Measurements from ENCODE around the gene ARHGAP44.

Gene ARHGAP44

DNA sequence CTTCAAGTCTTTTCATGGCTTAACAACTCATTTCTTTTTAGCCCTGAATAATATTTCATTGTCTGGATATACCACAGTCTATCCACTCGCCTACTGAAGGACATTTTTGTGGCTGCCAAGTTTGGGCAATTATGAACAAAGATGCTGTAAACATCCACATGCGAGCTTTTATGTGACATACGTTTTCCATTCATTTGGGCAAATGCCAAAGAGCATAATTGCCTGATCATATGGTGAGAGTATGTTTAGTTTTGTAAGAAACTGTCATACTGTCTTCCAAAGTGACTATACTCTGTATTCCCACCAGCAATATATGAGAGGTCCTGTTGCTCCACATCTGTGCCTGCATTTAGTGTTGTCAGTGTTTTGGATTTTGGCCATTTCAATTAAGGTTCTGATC is 147.2 kb downstream of the ARHGAP44 start:
- Histone ChIP-seq H3K27me3 (ENCODE audit: control insufficient read depth, insufficient read depth, low read length) (no peaks in the 10 kb centered on the region), H3K9ac (ENCODE audit: low read depth, low read length) (no peak overlapping the region), H3K4me3 (ENCODE audit: low read length) (no peak overlapping the region), H3K36me3 (ENCODE audit: insufficient read depth, low read length) (no peaks in the 10 kb centered on the region), H3K4me2 (ENCODE audit: low read length) (no peak overlapping the region), H3K9me3 (replicated peaks; ENCODE audit: low read length) (no peaks in the 10 kb centered on the region), H3K4me1 (ENCODE audit: control insufficient read depth, insufficient read depth, low read length) (no peaks in the 10 kb centered on the region)

DNA sequence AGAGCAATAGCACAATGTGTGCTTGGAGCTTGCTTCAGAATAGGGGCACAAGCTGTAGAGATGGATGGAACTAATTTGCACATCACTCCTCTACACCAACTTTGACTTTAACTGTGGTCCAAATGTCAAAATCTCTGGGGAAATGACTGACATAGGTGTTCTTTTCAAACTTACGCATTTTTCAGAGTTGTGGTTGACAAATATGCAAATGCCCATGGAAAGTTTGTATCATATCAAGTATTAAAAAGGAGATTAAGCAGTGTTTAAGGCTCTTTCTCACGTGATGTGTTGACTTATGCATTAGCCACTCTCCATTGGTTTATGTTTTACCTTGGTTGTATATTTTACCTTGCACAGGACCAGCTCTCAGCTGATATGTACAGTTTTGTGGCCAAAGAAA is 151.4 kb downstream of the ARHGAP44 start:
- no peak overlapping the region for H3K4me3 ChIP-seq (ENCODE audit: low read length)

DNA sequence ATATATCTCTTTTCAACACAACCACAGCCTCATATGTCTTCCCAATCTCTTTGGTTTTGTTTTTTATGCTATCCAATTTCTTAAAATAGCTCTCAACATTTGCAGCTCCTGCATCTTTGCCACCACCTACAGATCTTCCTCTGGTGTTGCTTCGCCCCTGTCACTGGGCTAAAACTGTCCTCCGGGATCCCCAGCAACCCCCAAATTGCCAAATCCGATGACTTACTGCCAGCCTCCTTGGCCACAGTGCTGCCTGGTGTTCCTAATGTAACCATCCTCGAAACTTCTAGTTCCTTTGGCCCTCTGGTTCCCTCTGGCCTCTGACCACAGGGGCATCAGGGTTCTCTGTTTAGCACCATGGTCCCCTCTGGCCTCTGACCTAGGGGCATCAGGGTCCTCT is 157.7 kb downstream of the ARHGAP44 start:
- no peak overlapping the region for H3K4me2 ChIP-seq (ENCODE audit: low read length)
- H3K9me3 ChIP-seq (replicated peaks; ENCODE audit: low read length), result no peaks in the 10 kb centered on the region
- H3K36me3 ChIP-seq (ENCODE audit: insufficient read depth, low read length), result no peaks in the 10 kb centered on the region
- no peak overlapping the region for H3K4me3 ChIP-seq (ENCODE audit: low read length)
- no peaks in the 10 kb centered on the region for H3K27me3 ChIP-seq (ENCODE audit: control insufficient read depth, insufficient read depth, low read length)
- H3K9ac ChIP-seq (ENCODE audit: low read depth, low read length), result no peak overlapping the region
- H3K4me1 ChIP-seq (ENCODE audit: control insufficient read depth, insufficient read depth, low read length), result no peaks in the 10 kb centered on the region

More for the DNA sequence above, 151.4 kb downstream of the ARHGAP44 start:
- no peaks in the 10 kb centered on the region for H3K36me3 ChIP-seq (ENCODE audit: insufficient read depth, low read length)
- no peak overlapping the region for H3K4me2 ChIP-seq (ENCODE audit: low read length)
- H3K4me1 ChIP-seq (ENCODE audit: control insufficient read depth, insufficient read depth, low read length), result no peaks in the 10 kb centered on the region
- no peaks in the 10 kb centered on the region for H3K9me3 ChIP-seq (replicated peaks; ENCODE audit: low read length)
- H3K9ac ChIP-seq (ENCODE audit: low read depth, low read length), result no peak overlapping the region
- H3K27me3 ChIP-seq (ENCODE audit: control insufficient read depth, insufficient read depth, low read length), result no peaks in the 10 kb centered on the region

DNA sequence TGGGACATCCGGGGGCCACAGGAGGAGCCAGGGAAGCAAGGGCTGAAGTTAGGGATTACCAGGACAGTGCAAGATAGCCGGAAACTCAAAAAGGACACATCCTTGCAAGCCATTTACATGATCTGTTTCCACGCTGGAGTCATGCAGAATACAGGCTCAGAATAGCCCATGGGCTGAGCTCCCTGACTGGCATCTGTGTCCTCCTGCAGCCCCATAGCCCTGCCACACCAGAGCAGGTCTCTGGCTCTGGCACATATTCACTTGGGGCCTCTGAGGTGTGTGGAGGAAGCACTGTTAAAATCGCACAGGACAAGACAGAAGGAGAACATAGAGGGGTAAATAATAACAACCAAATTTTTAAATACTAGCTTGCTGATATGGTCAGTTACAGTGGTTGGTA is 162.7 kb downstream of the ARHGAP44 start:
- Histone ChIP-seq H3K4me1 (ENCODE audit: control insufficient read depth, insufficient read depth, low read length) (no peaks in the 10 kb centered on the region), H3K27me3 (ENCODE audit: control insufficient read depth, insufficient read depth, low read length) (no peaks in the 10 kb centered on the region), H3K9ac (ENCODE audit: low read depth, low read length) (no peak overlapping the region), H3K4me2 (ENCODE audit: low read length) (no peak overlapping the region), H3K4me3 (ENCODE audit: low read length) (no peak overlapping the region), H3K9me3 (replicated peaks; ENCODE audit: low read length) (no peaks in the 10 kb centered on the region), H3K36me3 (ENCODE audit: insufficient read depth, low read length) (no peaks in the 10 kb centered on the region)

DNA sequence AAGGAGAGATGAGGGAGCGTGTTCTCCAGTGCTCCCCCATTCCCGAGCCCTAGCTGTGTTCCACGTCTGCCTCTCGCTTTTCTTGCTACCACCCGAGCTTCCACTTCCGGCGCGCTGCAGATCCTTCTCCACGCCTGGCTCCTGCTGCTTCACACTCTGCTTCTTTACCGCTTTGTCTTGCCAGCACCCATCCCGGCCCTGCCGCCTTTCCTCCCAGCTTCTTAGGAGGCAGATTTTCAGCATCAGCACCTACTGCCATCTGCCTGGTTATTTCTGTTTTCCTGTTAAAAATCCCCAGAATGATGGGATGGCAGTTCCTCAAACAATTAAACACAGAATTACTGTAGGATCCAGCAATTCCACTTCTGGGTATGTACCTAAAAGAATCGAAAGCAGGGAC is 163.9 kb downstream of the ARHGAP44 start:
- no peaks in the 10 kb centered on the region for H3K36me3 ChIP-seq (ENCODE audit: insufficient read depth, low read length)
- no peak overlapping the region for H3K4me2 ChIP-seq (ENCODE audit: low read length)
- H3K9ac ChIP-seq (ENCODE audit: low read depth, low read length), result no peak overlapping the region
- no peaks in the 10 kb centered on the region for H3K9me3 ChIP-seq (replicated peaks; ENCODE audit: low read length)
- no peaks in the 10 kb centered on the region for H3K4me1 ChIP-seq (ENCODE audit: control insufficient read depth, insufficient read depth, low read length)
- no peaks in the 10 kb centered on the region for H3K27me3 ChIP-seq (ENCODE audit: control insufficient read depth, insufficient read depth, low read length)
- no peak overlapping the region for H3K4me3 ChIP-seq (ENCODE audit: low read length)

DNA sequence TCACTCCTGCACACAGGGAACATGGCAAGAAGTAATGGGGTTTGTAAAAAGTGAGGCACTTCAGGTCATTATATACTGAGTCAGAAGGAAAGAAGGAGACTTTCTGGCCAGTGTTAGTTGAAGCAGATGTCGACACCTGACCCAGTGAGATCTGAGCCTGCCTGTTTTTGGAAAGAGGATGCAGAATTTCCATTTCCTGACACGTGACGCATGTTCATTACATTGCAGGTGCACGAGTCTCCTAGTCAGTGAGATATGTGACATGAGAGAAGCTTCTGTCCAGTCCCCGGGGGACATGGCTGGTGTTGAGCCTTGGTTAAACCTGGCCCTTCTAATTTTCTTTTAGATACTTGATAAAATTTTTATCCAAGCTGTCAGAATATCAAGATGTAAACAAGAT is 166.2 kb downstream of the ARHGAP44 start:
- Histone ChIP-seq H3K27me3 (ENCODE audit: control insufficient read depth, insufficient read depth, low read length) (no peaks in the 10 kb centered on the region), H3K4me1 (ENCODE audit: control insufficient read depth, insufficient read depth, low read length) (peaks cover 12% of the 10 kb centered on the region), H3K9me3 (replicated peaks; ENCODE audit: low read length) (no peaks in the 10 kb centered on the region), H3K9ac (ENCODE audit: low read depth, low read length) (no peak overlapping the region), H3K36me3 (ENCODE audit: insufficient read depth, low read length) (no peaks in the 10 kb centered on the region), H3K4me3 (ENCODE audit: low read length) (no peak overlapping the region), H3K4me2 (ENCODE audit: low read length) (no peak overlapping the region)

DNA sequence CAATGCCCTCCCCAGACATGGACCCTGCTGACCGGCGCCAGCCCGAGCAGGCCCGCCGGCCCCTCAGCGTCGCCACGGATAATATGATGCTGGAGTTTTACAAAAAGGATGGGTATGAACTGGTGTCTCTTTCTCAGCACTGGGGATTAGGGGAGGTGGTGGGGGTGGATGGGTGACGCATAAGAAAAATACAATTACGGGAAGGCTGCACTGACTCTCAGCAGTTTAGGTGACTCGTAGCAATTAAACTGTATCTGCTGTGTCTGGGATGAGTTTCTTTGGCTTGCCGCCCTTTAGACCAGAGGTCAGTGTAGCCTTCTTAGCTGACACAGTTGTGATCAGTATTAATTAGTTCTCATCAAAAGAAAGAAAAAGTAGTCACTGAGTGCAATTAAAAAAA is 169.5 kb downstream of the ARHGAP44 start:
- Histone ChIP-seq H3K9ac (ENCODE audit: low read depth, low read length) (no peak overlapping the region), H3K27me3 (ENCODE audit: control insufficient read depth, insufficient read depth, low read length) (no peaks in the 10 kb centered on the region), H3K36me3 (ENCODE audit: insufficient read depth, low read length) (no peaks in the 10 kb centered on the region), H3K4me1 (ENCODE audit: control insufficient read depth, insufficient read depth, low read length) (peaks cover 12% of the 10 kb centered on the region), H3K4me3 (ENCODE audit: low read length) (no peak overlapping the region), H3K4me2 (ENCODE audit: low read length) (peak overlapping the region; percentile 40), H3K9me3 (replicated peaks; ENCODE audit: low read length) (no peaks in the 10 kb centered on the region)

DNA sequence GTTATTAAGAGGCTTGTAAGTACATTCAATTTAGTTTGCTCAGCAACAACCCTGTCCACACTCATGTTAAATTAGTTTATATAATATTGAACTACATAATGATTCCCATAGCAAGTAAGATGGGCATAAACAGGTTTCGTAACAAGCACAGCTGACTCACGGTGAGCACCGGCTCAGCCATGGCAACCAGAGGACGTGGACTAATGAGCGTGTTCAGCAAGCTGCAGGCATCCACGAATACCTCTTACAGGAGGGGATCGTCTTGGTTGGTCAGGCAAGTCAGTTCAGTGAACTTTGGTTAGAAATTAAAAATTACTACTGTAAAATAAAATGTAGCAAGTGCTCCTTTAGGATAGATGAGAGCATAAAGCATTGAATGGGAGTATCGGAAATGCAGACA is 170.1 kb downstream of the ARHGAP44 start:
- no peak overlapping the region for H3K4me2 ChIP-seq (ENCODE audit: low read length)
- no peaks in the 10 kb centered on the region for H3K27me3 ChIP-seq (ENCODE audit: control insufficient read depth, insufficient read depth, low read length)
- H3K4me1 ChIP-seq (ENCODE audit: control insufficient read depth, insufficient read depth, low read length), result peaks cover 12% of the 10 kb centered on the region
- no peak overlapping the region for H3K9ac ChIP-seq (ENCODE audit: low read depth, low read length)
- H3K9me3 ChIP-seq (replicated peaks; ENCODE audit: low read length), result no peaks in the 10 kb centered on the region
- H3K4me3 ChIP-seq (ENCODE audit: low read length), result no peak overlapping the region
- H3K36me3 ChIP-seq (ENCODE audit: insufficient read depth, low read length), result no peaks in the 10 kb centered on the region

DNA sequence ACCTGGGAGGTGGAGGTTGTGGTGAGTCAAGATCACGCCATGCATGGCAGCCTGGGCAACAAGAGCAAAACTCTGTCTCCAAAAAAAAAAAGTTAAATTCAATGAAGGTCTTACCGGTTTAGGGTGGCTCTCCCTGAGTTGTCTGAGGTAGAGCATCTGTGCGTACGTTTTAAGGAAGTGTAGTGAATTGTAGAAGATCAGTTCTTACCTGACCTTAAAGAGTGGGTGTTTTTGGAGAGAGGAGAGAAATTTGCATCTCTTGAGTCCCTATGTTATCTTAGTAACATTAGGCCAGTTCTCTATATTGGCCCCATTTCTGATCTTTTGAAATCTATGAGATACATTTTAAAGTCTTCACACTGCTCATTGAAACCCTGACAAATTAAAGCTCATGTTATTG is 172.4 kb downstream of the ARHGAP44 start:
- H3K4me1 ChIP-seq (ENCODE audit: control insufficient read depth, insufficient read depth, low read length), result peaks cover 12% of the 10 kb centered on the region
- no peaks in the 10 kb centered on the region for H3K36me3 ChIP-seq (ENCODE audit: insufficient read depth, low read length)
- no peaks in the 10 kb centered on the region for H3K27me3 ChIP-seq (ENCODE audit: control insufficient read depth, insufficient read depth, low read length)
- no peaks in the 10 kb centered on the region for H3K9me3 ChIP-seq (replicated peaks; ENCODE audit: low read length)
- no peak overlapping the region for H3K4me2 ChIP-seq (ENCODE audit: low read length)
- H3K9ac ChIP-seq (ENCODE audit: low read depth, low read length), result no peak overlapping the region
- H3K4me3 ChIP-seq (ENCODE audit: low read length), result no peak overlapping the region

DNA sequence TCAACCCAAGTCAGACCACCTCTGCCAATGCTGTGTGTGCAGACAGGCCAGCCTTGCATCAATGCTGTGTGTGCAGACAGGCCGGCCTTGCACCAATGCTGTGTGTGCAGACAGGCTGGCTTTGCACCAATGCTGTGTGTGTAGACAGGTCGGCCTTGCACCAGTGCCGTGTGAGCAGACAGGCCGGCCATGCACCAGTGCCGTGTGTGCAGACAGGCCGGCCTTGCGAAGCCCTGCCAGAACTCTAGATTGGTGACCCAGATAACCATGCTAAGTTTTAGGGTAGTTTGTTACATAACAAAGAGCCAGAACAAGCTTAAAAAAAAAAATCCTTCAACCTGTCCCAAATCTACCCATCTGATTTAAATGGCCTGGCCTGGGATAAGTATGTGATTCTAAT is 174.2 kb downstream of the ARHGAP44 start:
- Histone ChIP-seq H3K9ac (ENCODE audit: low read depth, low read length) (no peak overlapping the region), H3K4me2 (ENCODE audit: low read length) (no peak overlapping the region), H3K27me3 (ENCODE audit: control insufficient read depth, insufficient read depth, low read length) (peaks cover 4% of the 10 kb centered on the region), H3K36me3 (ENCODE audit: insufficient read depth, low read length) (no peaks in the 10 kb centered on the region), H3K4me3 (ENCODE audit: low read length) (no peak overlapping the region), H3K4me1 (ENCODE audit: control insufficient read depth, insufficient read depth, low read length) (peaks cover 12% of the 10 kb centered on the region), H3K9me3 (replicated peaks; ENCODE audit: low read length) (no peaks in the 10 kb centered on the region)

DNA sequence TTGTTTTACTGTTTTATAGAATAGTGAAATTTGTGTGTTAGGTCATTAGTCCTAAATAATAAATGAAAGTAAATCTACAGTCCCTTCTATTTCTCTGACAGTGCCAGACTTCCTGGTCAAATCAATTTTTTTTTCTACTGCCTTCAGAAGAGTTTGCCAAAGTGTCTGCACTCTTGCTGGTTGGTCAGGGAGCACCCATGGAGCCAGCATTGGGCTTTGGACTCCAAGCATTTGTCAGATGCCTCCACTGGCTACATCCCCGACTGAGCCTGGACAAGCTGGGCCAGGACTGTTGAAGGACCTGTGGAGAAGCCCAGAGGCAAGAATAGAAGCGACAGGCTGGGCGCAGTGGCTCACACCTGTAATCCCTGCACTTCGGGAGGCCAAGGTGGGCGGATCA is 174.9 kb downstream of the ARHGAP44 start:
- Histone ChIP-seq H3K9ac (ENCODE audit: low read depth, low read length) (no peak overlapping the region), H3K27me3 (ENCODE audit: control insufficient read depth, insufficient read depth, low read length) (peaks cover 4% of the 10 kb centered on the region), H3K4me2 (ENCODE audit: low read length) (no peak overlapping the region), H3K4me3 (ENCODE audit: low read length) (no peak overlapping the region), H3K9me3 (replicated peaks; ENCODE audit: low read length) (no peaks in the 10 kb centered on the region), H3K4me1 (ENCODE audit: control insufficient read depth, insufficient read depth, low read length) (peaks cover 6% of the 10 kb centered on the region), H3K36me3 (ENCODE audit: insufficient read depth, low read length) (no peaks in the 10 kb centered on the region)

DNA sequence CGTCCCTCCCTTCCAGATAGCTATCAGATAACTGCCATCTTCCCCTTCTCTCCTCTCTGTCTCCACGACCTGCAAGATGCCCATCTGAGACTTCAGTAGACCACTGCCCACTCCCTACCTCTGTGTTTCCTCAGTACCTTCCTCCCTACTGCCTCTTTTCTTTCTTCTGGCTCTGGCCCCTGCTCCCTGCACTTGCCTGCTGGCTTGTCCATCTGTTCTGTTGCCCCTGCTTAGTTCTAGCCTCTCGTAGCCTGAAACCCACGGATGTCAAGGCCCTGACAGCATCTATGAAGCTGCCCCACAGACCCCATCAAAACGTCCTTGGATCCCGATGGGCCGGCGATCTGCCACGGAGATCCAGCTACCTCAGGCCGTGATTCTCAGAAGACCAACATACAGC is 175.5 kb downstream of the ARHGAP44 start:
- no peak overlapping the region for H3K4me3 ChIP-seq (ENCODE audit: low read length)
- H3K9me3 ChIP-seq (replicated peaks; ENCODE audit: low read length), result no peaks in the 10 kb centered on the region
- no peaks in the 10 kb centered on the region for H3K4me1 ChIP-seq (ENCODE audit: control insufficient read depth, insufficient read depth, low read length)
- no peak overlapping the region for H3K4me2 ChIP-seq (ENCODE audit: low read length)
- no peak overlapping the region for H3K9ac ChIP-seq (ENCODE audit: low read depth, low read length)
- H3K27me3 ChIP-seq (ENCODE audit: control insufficient read depth, insufficient read depth, low read length), result peaks cover 8% of the 10 kb centered on the region
- H3K36me3 ChIP-seq (ENCODE audit: insufficient read depth, low read length), result no peaks in the 10 kb centered on the region

Measured in skeletal muscle satellite cell (primary cell).